HEK293T (cell line): ENCODE data around the gene TMEM129.

Experiments used
- CTCF ChIA-PET: fragments of 350-600 bp; formaldehyde crosslinking; extraction: SDS; loops from one replicate; lab custom pipeline; 2021; ENCODE audit warnings: antibody characterized with exemption, inconsistent platforms; lab: Yijun Ruan, JAX
- POLR2A ChIA-PET: fragments of 350-600 bp; formaldehyde crosslinking; extraction: SDS; loops from one replicate; lab custom pipeline; 2020; ENCODE audit warnings: antibody characterized with exemption, inconsistent platforms; lab: Yijun Ruan, JAX
- DNase-seq: peaks from one replicate; pipeline ENCODE4 v3.0.0; 2012; ENCODE audit warnings: mixed read lengths; ENCODE audit errors: extremely low spot score
- ARNT ChIP-seq: fragments of 450-650 bp; IDR thresholded peaks from 2 replicates; pipeline ENCODE4 v1.6.1; 2017; ENCODE audit warnings: mild to moderate bottlenecking
- BHLHE40 ChIP-seq: fragments of 450-650 bp; IDR thresholded peaks from 2 replicates; pipeline ENCODE4 v1.6.1; 2016; ENCODE audit warnings: mild to moderate bottlenecking, moderate library complexity, borderline replicate concordance
- CTBP1 ChIP-seq: fragments of 450-650 bp; IDR thresholded peaks from 2 replicates; pipeline ENCODE4 v1.6.1; 2016; ENCODE audit warnings: borderline replicate concordance
- ELF4 ChIP-seq: fragments of 450-650 bp; IDR thresholded peaks from 2 replicates; pipeline ENCODE4 v1.6.1; 2017; ENCODE audit warnings: antibody characterized with exemption
- FOXA1 ChIP-seq: fragments of 450-650 bp; IDR thresholded peaks from 2 replicates; pipeline ENCODE4 v1.6.1; 2016; ENCODE audit warnings: mild to moderate bottlenecking
- FOXK2 ChIP-seq: fragments of 450-650 bp; IDR thresholded peaks from 2 replicates; pipeline ENCODE4 v1.6.1; 2016; ENCODE audit warnings: mild to moderate bottlenecking
- FOXM1 ChIP-seq: fragments of 450-650 bp; IDR thresholded peaks from 2 replicates; pipeline ENCODE4 v1.6.1; 2017; ENCODE audit warnings: mild to moderate bottlenecking, borderline replicate concordance
- HDGF ChIP-seq: fragments of 450-650 bp; IDR thresholded peaks from 2 replicates; pipeline ENCODE4 v1.6.1; 2017; ENCODE audit warnings: antibody characterized with exemption, borderline replicate concordance
- L3MBTL2 ChIP-seq: fragments of 450-650 bp; conservative IDR thresholded peaks from 2 replicates; pipeline ENCODE4 v1.6.1; 2016; ENCODE audit warnings: mild to moderate bottlenecking
- LEF1 ChIP-seq: fragments of 450-650 bp; IDR thresholded peaks from 2 replicates; pipeline ENCODE4 v1.6.1; 2017; ENCODE audit warnings: mild to moderate bottlenecking, borderline replicate concordance
- NFRKB ChIP-seq: fragments of 450-650 bp; IDR thresholded peaks from 2 replicates; pipeline ENCODE4 v1.6.1; 2016; ENCODE audit warnings: mild to moderate bottlenecking, moderate library complexity
- PKNOX1 ChIP-seq: fragments of 450-650 bp; IDR thresholded peaks from 2 replicates; pipeline ENCODE4 v1.6.1; 2016
- SP1 ChIP-seq: fragments of 450-650 bp; IDR thresholded peaks from 2 replicates; pipeline ENCODE4 v1.6.1; 2017
- SUZ12 ChIP-seq: fragments of 450-650 bp; IDR thresholded peaks from 2 replicates; pipeline ENCODE4 v1.6.1; 2016; ENCODE audit warnings: mild to moderate bottlenecking
- TARDBP ChIP-seq: fragments of 450-650 bp; IDR thresholded peaks from 2 replicates; pipeline ENCODE4 v1.6.1; 2016
- ZNF384 ChIP-seq: fragments of 450-650 bp; IDR thresholded peaks from 2 replicates; pipeline ENCODE4 v1.6.1; 2016

The TMEM129 gene

GRCh38 chr4:1767770-1768366, 46.7 kb upstream of the TMEM129 start:
- DNase-seq, result peak; percentile 86
- TF ChIP-seq FOXA1 (no peak), NFRKB (no peak), FOXM1 (no peak), ELF4 (no peak), SUZ12 (no peak), L3MBTL2 (no peak), LEF1 (no peak), CTBP1 (no peak), ZNF384 (no peak), SP1 (no peak), TARDBP (no peak), FOXK2 (no peak), ARNT (no peak), BHLHE40 (no peak), PKNOX1 (no peak), HDGF (no peak)
- POLR2A ChIA-PET, result interaction anchor here (1.0 kb wide), 3 partner anchors 26 to 56 kb away, joined by 3 to 4 read pairs (median 4); partner anchors contain the start of genes SLBP, TACC3 and TMEM129
- CTCF ChIA-PET, result interaction anchor here (0.5 to 1.6 kb wide), 8 partner anchors 8 to 352 kb away, joined by 3 to 7 read pairs (median 4); partner anchors contain the start of gene FGFR3

- peak; percentile 43 for DNase-seq
- POLR2A ChIA-PET, result interaction anchor here (1.0 kb wide), 3 partner anchors 27 to 55 kb away, joined by 3 to 4 read pairs (median 4); partner anchors contain the start of genes SLBP, TACC3 and TMEM129
- CTCF ChIA-PET, result interaction anchor here (0.5 to 1.6 kb wide), 6 partner anchors 8 to 351 kb away, joined by 3 to 7 read pairs (median 4); partner anchors contain the start of gene FGFR3
- no peak for TF ChIP-seq ZNF384
- no peak for TF ChIP-seq FOXM1
- TF ChIP-seq FOXK2, result no peak
Observed at GRCh38 chr4:1767061-1767769, 46.1 kb upstream of the TMEM129 start.

- TF ChIP-seq ARNT, result no peak
- TF ChIP-seq LEF1, result no peak
- TF ChIP-seq FOXM1, result no peak
- TF ChIP-seq TARDBP, result no peak
- no peak for TF ChIP-seq PKNOX1
- TF ChIP-seq FOXA1, result no peak
- no peak for TF ChIP-seq NFRKB
- no peak for DNase-seq
- POLR2A ChIA-PET, result interaction anchor here (1.1 kb wide), 1 partner anchor 14 kb away, joined by 3 read pairs; no protein-coding TSS in a partner anchor
- CTCF ChIA-PET, result interaction anchor here (0.9 kb wide), 1 partner anchor 43 kb away, joined by 3 read pairs; no protein-coding TSS in a partner anchor
Observed at GRCh38 chr4:1766106-1767060, 45.3 kb upstream of the TMEM129 start.

GRCh38 chr4:1765409-1766072, 44.4 kb upstream of the TMEM129 start:
- ChIA-PET CTCF (interaction anchor here (0.7 to 0.9 kb wide), 3 partner anchors 17 to 44 kb away, joined by 3 to 4 read pairs (median 3); no protein-coding TSS in a partner anchor), POLR2A (interaction anchor here (1.1 kb wide), 1 partner anchor 13 kb away, joined by 3 read pairs; no protein-coding TSS in a partner anchor)
- DNase-seq, result no peak
- TF ChIP-seq ELF4, result no peak

GRCh38 chr4:1764670-1765069, 43.5 kb upstream of the TMEM129 start:
- TF ChIP-seq LEF1, result no peak
- TF ChIP-seq CTBP1, result no peak
- TF ChIP-seq FOXA1, result no peak
- no peak for TF ChIP-seq PKNOX1
- no peak for TF ChIP-seq ZNF384
- no peak for TF ChIP-seq NFRKB
- no peak for TF ChIP-seq SUZ12
- TF ChIP-seq FOXM1, result no peak
- no peak for TF ChIP-seq ELF4
- no peak for TF ChIP-seq BHLHE40
- TF ChIP-seq SP1, result no peak
- TF ChIP-seq HDGF, result no peak
- no peak for TF ChIP-seq TARDBP
- TF ChIP-seq L3MBTL2, result no peak
- ChIA-PET CTCF (interaction anchor here (0.7 kb wide), 1 partner anchor 29 kb away, joined by 3 read pairs; no protein-coding TSS in a partner anchor), POLR2A (no interaction called here)
- DNase-seq, result no peak
